Loucy (cell line): ENCODE data around the gene ZNF587B.

ENCODE experiments used
- CTCF ChIP-seq: fragments of 200-600 bp; sonication (generic); conservative IDR thresholded peaks from 2 replicates; pipeline ENCODE4 v1.5.1; 2014; ENCODE audit warnings: mild to moderate bottlenecking, antibody characterized with exemption, low read length
- EZH2phosphoT487 ChIP-seq: fragments of 200-600 bp; IDR thresholded peaks from 2 replicates; pipeline ENCODE4 v1.6.1; 2018; ENCODE audit warnings: antibody characterized with exemption, mild to moderate bottlenecking, moderate library complexity, borderline replicate concordance

- TF ChIP-seq CTCF (no peak), EZH2phosphoT487 (no peak)
These were observed 40.1 kb downstream of the ZNF587B start for GRCh38 chr19:57870225-57870624.
